Naive thymus-derived CD4-positive, alpha-beta T cell (primary cell): ENCODE data around the gene NSMCE4A. TPM values are rescaled to one million over a fixed set of nuclear protein-coding genes. Genes with fewer than 3 reads are reported as not detected.

Experiments
- ATAC-seq: fragments of 150-1000 bp; cut with Tn5 transposase; 2 replicates; pipeline ENCODE4 v1.10.0; 2021; ENCODE audit warnings: mild to moderate bottlenecking, moderate library complexity
- CTCF ChIA-PET: fragments of 350-600 bp; sonication (Branson Sonifier 250); formaldehyde crosslinking; loops from one replicate; lab custom pipeline; 2021; ENCODE audit warnings: antibody characterized with exemption; lab: Charles Lee
- POLR2A ChIA-PET: fragments of 350-600 bp; sonication (Branson Sonifier 250); formaldehyde crosslinking; loops from one replicate; lab custom pipeline; 2021; ENCODE audit warnings: antibody characterized with exemption, inconsistent platforms; lab: Charles Lee
- DNase-seq, 9 donors: peaks; one replicate each; pipeline versions ENCODE4 v3.0.0 to v3.0.0-alpha.2; 2020 to 2022; ENCODE audit warnings: mixed read lengths in 1 of 9
- H3K27ac ChIP-seq: one replicate; pipeline ENCODE4 v1.7.0; 2013; ENCODE audit warnings: mild to moderate bottlenecking, low read depth, low read length, moderate library complexity
- H3K27me3 ChIP-seq, 2 donors: one replicate each; pipeline ENCODE4 v1.7.0; 2013; ENCODE audit warnings: low read length in 2 of 2, mild to moderate bottlenecking in 2 of 2, moderate library complexity in 2 of 2; ENCODE audit not compliant: control insufficient read depth in 2 of 2, insufficient read depth in 2 of 2
- H3K36me3 ChIP-seq, 3 experiments: 1 replicate in 2 of 3; 2 replicates in 1 of 3; pipeline ENCODE4 v1.7.0; 2013; ENCODE audit warnings: low read length in 3 of 3, mild to moderate bottlenecking in 3 of 3, moderate library complexity in 1 of 3; ENCODE audit not compliant: insufficient read depth in 3 of 3, control insufficient read depth in 2 of 3
- H3K4me1 ChIP-seq, 2 donors: one replicate each; pipeline ENCODE4 v1.7.0; 2013; ENCODE audit warnings: low read length in 2 of 2, mild to moderate bottlenecking in 2 of 2, moderate library complexity in 1 of 2; ENCODE audit not compliant: control insufficient read depth in 2 of 2, insufficient read depth in 2 of 2
- H3K4me3 ChIP-seq: 2 replicates; pipeline ENCODE4 v1.7.0; 2013; ENCODE audit warnings: mild to moderate bottlenecking, low read length
- H3K9me3 ChIP-seq, 3 experiments: 1 replicate in 2 of 3; 2 replicates in 1 of 3; pipeline ENCODE4 v1.7.0; 2013; ENCODE audit warnings: low read length in 3 of 3; ENCODE audit not compliant: control insufficient read depth in 2 of 3
- H3K27ac Mint-ChIP-seq, 9 donors: one replicate each; pipeline ENCODE4 v1.8.0; 2020 to 2022; ENCODE audit warnings: mixed read lengths in 9 of 9, mild to moderate bottlenecking in 8 of 9, moderate library complexity in 5 of 9, inconsistent platforms in 2 of 9
- H3K27me3 Mint-ChIP-seq, 5 donors: one replicate each; pipeline ENCODE4 v1.8.0; 2021 to 2022; ENCODE audit warnings: mixed read lengths in 5 of 5, mild to moderate bottlenecking in 1 of 5
- H3K36me3 Mint-ChIP-seq, 5 donors: one replicate each; pipeline ENCODE4 v1.8.0; 2020 to 2022; ENCODE audit warnings: mixed read lengths in 5 of 5, mild to moderate bottlenecking in 3 of 5, inconsistent platforms in 1 of 5
- H3K4me1 Mint-ChIP-seq, 7 donors: one replicate each; pipeline ENCODE4 v1.8.0; 2020 to 2022; ENCODE audit warnings: mixed read lengths in 7 of 7, mild to moderate bottlenecking in 3 of 7, inconsistent platforms in 1 of 7
- H3K4me3 Mint-ChIP-seq, 10 donors: one replicate each; pipeline ENCODE4 v1.8.0; 2020 to 2022; ENCODE audit warnings: mild to moderate bottlenecking in 10 of 10, mixed read lengths in 10 of 10, moderate library complexity in 6 of 10, inconsistent platforms in 2 of 10
- H3K9me3 Mint-ChIP-seq, 11 donors: one replicate each; pipeline ENCODE4 v1.8.0; 2020 to 2022; ENCODE audit warnings: mixed read lengths in 11 of 11, mild to moderate bottlenecking in 4 of 11, inconsistent platforms in 1 of 11, moderate library complexity in 1 of 11
- intact Hi-C, 2 donors: fragments of 100-400 bp; cut with micrococcal nuclease; formaldehyde crosslinking; loops; one replicate each; pipeline ENCODE4 v1.15.1; 2023
- polyA plus RNA-seq, 2 donors: library from polyadenylated mRNA; unstranded; fragments of 300-500 nt; fragmentation: Illumina TruSeq; gene quantifications; one replicate each; pipeline ENCODE4 v1.2.3, GENCODE V29; 2021
- total RNA-seq, 6 experiments: library from RNA in 5 of 6; stranded (reverse) in 5 of 6; gene quantifications; 1 replicate in 5 of 6; 2 replicates in 1 of 6; pipeline ENCODE4 v1.2.3 and lab custom pipeline; 2021 to 2026

Gene NSMCE4A
- total and polyA plus RNA-seq, 7 experiments from 2014 or later: 34.7 to 87.2 (median 57.0) TPM

- Histone ChIP-seq H3K27me3 (no peaks in the 10 kb centered on the region), H3K4me3 (no peak overlapping the region), H3K9me3 (no peaks in the 10 kb centered on the region), H3K4me1 (no peaks in the 10 kb centered on the region), H3K36me3 (no peaks in the 10 kb centered on the region), H3K27ac (no peak overlapping the region)
- peak overlapping the region in 1 of 10 donors; percentile 17 for H3K4me3 Mint-ChIP-seq
- peaks cover 0 to 4% (median 0%) of the 10 kb centered on the region in 5 donors for H3K36me3 Mint-ChIP-seq
- CTCF ChIA-PET: no interaction called here
- no peak for DNase-seq
- intact Hi-C loops: no loop called here
- ATAC-seq: no peak
- H3K27ac Mint-ChIP-seq: peak overlapping the region in 1 of 9 donors; percentile 18
- POLR2A ChIA-PET: no interaction called here
- H3K27me3 Mint-ChIP-seq: peaks cover 11 to 35% (median 31%) of the 10 kb centered on the region in 5 donors
- H3K4me1 Mint-ChIP-seq: peaks cover 0 to 4% (median 0%) of the 10 kb centered on the region in 7 donors
- peaks cover 0 to 27% (median 6%) of the 10 kb centered on the region in 11 donors for H3K9me3 Mint-ChIP-seq
Measured at GRCh38 chr10:121990015-121990677, 15.1 kb upstream of the NSMCE4A start.

- Histone ChIP-seq H3K36me3 (no peaks in the 10 kb centered on the region), H3K27ac (no peak within 1 kb of the TSS), H3K4me3 (no peak within 1 kb of the TSS), H3K27me3 (no peaks in the 10 kb centered on the region), H3K4me1 (no peaks in the 10 kb centered on the region), H3K9me3 (peaks cover 0 to 10% (median 0%) of the 10 kb centered on the region in 3 experiments)
- ChIA-PET CTCF (no interaction called here), POLR2A (no interaction called here)
- H3K9me3 Mint-ChIP-seq: peaks cover 11 to 42% (median 18%) of the 10 kb centered on the region in 11 donors
- intact Hi-C loops: no loop called here
- H3K36me3 Mint-ChIP-seq: peaks cover 0 to 10% (median 4%) of the 10 kb centered on the region in 5 donors
- H3K27ac Mint-ChIP-seq: no peak within 1 kb of the TSS
- H3K27me3 Mint-ChIP-seq: peaks cover 2 to 32% (median 24%) of the 10 kb centered on the region in 5 donors
- no peak for DNase-seq
- ATAC-seq: no peak
- H3K4me3 Mint-ChIP-seq: no peak within 1 kb of the TSS
- peaks cover 0 to 4% (median 0%) of the 10 kb centered on the region in 7 donors for H3K4me1 Mint-ChIP-seq
Measured at GRCh38 chr10:121988361-121989324, 13.6 kb upstream of the NSMCE4A start, which contains the start of gene TACC2. TSS of gene TACC2 (plus strand) at chr10:121989163. CDS start at chr10:122021982, 32,819 bp downstream.

GRCh38 chr10:121984463-121984862 lies 9.4 kb upstream of the NSMCE4A start:
- H3K27me3 ChIP-seq: no peaks in the 10 kb centered on the region
- DNase-seq (no peak), ATAC-seq (no peak)
- POLR2A ChIA-PET: no interaction called here
- H3K9me3 ChIP-seq: peaks cover 0 to 10% (median 0%) of the 10 kb centered on the region in 3 experiments
- H3K4me1 ChIP-seq: no peaks in the 10 kb centered on the region
- Mint-ChIP-seq H3K9me3 (peaks cover 10 to 35% (median 20%) of the 10 kb centered on the region in 11 donors), H3K4me1 (no peaks in the 10 kb centered on the region), H3K27me3 (peaks cover 4 to 23% (median 19%) of the 10 kb centered on the region in 5 donors), H3K36me3 (peaks cover 0 to 10% (median 0%) of the 10 kb centered on the region in 5 donors), H3K27ac (no peak overlapping the region), H3K4me3 (no peak overlapping the region)
- H3K27ac ChIP-seq: no peak overlapping the region
- CTCF ChIA-PET: no interaction called here
- no peak overlapping the region for H3K4me3 ChIP-seq
- intact Hi-C loops: no loop called here
- H3K36me3 ChIP-seq: no peaks in the 10 kb centered on the region

GRCh38 chr10:121983852-121984251 lies 8.8 kb upstream of the NSMCE4A start:
- Histone ChIP-seq H3K27me3 (no peaks in the 10 kb centered on the region), H3K36me3 (no peaks in the 10 kb centered on the region), H3K27ac (no peak overlapping the region), H3K4me3 (no peak overlapping the region), H3K4me1 (no peaks in the 10 kb centered on the region), H3K9me3 (peaks cover 0 to 10% (median 0%) of the 10 kb centered on the region in 3 experiments)
- H3K27ac Mint-ChIP-seq: no peak overlapping the region
- peaks cover 10 to 35% (median 20%) of the 10 kb centered on the region in 11 donors for H3K9me3 Mint-ChIP-seq
- H3K4me1 Mint-ChIP-seq: no peaks in the 10 kb centered on the region
- peaks cover 4 to 21% (median 17%) of the 10 kb centered on the region in 5 donors for H3K27me3 Mint-ChIP-seq
- H3K36me3 Mint-ChIP-seq: peaks cover 0 to 10% (median 0%) of the 10 kb centered on the region in 5 donors
- no peak for ATAC-seq
- no peak for DNase-seq
- intact Hi-C loops: no loop called here
- ChIA-PET POLR2A (no interaction called here), CTCF (no interaction called here)
- no peak overlapping the region for H3K4me3 Mint-ChIP-seq

- Histone ChIP-seq H3K4me1 (no peaks in the 10 kb centered on the region), H3K27ac (no peak overlapping the region), H3K36me3 (no peaks in the 10 kb centered on the region), H3K4me3 (no peak overlapping the region), H3K9me3 (peaks cover 0 to 10% (median 0%) of the 10 kb centered on the region in 3 experiments), H3K27me3 (no peaks in the 10 kb centered on the region)
- Mint-ChIP-seq H3K4me1 (peaks cover 0 to 4% (median 0%) of the 10 kb centered on the region in 7 donors), H3K27me3 (peaks cover 0 to 6% (median 2%) of the 10 kb centered on the region in 5 donors), H3K9me3 (peaks cover 6 to 29% (median 20%) of the 10 kb centered on the region in 11 donors), H3K27ac (no peak overlapping the region), H3K36me3 (peaks cover 0 to 10% (median 3%) of the 10 kb centered on the region in 5 donors), H3K4me3 (no peak overlapping the region)
- ATAC-seq: no peak
- ChIA-PET POLR2A (no interaction called here), CTCF (no interaction called here)
- no peak for DNase-seq
- intact Hi-C loops: no loop called here
Measured at GRCh38 chr10:121981346-121981745, 6.3 kb upstream of the NSMCE4A start.

GRCh38 chr10:121978511-121978910 lies 3.5 kb upstream of the NSMCE4A start:
- Mint-ChIP-seq H3K27me3 (peaks cover 0 to 2% (median 0%) of the 10 kb centered on the region in 5 donors), H3K36me3 (peaks cover 0 to 3% (median under 1%) of the 10 kb centered on the region in 5 donors), H3K4me1 (peaks cover 2 to 13% (median 6%) of the 10 kb centered on the region in 7 donors), H3K4me3 (no peak overlapping the region), H3K27ac (no peak overlapping the region), H3K9me3 (peaks cover 0 to 4% (median 0%) of the 10 kb centered on the region in 11 donors)
- Histone ChIP-seq H3K27me3 (no peaks in the 10 kb centered on the region), H3K9me3 (no peaks in the 10 kb centered on the region), H3K36me3 (no peaks in the 10 kb centered on the region), H3K4me1 (peaks cover 2 to 7% of the 10 kb centered on the region in 2 donors), H3K27ac (no peak overlapping the region), H3K4me3 (no peak overlapping the region)
- ATAC-seq: no peak
- no peak for DNase-seq
- intact Hi-C loops: loop anchor here (10.0 kb wide), 2 partner anchors 396 to 1006 kb away; partner anchors contain the start of genes PLEKHA1 (in 2 of the 2) and PSTK (in 1 of the 2)
- ChIA-PET POLR2A (no interaction called here), CTCF (no interaction called here)
